ENCODE data around the gene FIBP.
A peak's percentile ranks its signal among the peaks of the same experiment; 100 is the strongest.

Gene FIBP

DNA sequence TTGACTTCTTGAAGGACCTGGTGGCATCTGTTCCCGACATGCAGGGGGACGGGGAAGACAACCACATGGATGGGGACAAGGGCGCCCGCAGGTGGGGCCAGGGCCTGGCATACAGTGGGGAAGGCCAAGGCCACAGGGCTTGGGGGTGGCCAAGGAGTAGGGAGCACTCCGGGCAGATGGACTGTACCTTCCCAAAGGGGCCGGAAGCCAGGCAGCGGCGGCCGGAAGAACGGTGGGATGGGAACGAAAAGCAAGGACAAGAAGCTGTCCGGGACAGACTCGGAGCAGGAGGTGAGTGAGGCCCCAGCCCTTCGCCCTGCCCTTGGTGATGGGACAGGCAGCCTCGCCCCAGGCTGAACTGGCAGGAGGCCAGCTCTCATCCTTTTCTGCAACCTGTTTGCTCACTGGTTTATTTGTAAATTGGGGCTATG, 32.1 kb upstream of the FIBP start:
- H3K4me3 ChIP-seq (ENCODE audit: low read depth, low read length) = peak overlapping the region; percentile 63
- DNase-seq (ENCODE audit: low read depth) = no peak
- TF ChIP-seq, protein P1, sequence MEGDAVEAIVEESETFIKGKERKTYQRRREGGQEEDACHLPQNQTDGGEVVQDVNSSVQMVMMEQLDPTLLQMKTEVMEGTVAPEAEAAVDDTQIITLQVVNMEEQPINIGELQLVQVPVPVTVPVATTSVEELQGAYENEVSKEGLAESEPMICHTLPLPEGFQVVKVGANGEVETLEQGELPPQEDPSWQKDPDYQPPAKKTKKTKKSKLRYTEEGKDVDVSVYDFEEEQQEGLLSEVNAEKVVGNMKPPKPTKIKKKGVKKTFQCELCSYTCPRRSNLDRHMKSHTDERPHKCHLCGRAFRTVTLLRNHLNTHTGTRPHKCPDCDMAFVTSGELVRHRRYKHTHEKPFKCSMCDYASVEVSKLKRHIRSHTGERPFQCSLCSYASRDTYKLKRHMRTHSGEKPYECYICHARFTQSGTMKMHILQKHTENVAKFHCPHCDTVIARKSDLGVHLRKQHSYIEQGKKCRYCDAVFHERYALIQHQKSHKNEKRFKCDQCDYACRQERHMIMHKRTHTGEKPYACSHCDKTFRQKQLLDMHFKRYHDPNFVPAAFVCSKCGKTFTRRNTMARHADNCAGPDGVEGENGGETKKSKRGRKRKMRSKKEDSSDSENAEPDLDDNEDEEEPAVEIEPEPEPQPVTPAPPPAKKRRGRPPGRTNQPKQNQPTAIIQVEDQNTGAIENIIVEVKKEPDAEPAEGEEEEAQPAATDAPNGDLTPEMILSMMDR (IDR thresholded peaks at IDR 0.05; ENCODE audit: low read depth, low read length) = no peak

DNA sequence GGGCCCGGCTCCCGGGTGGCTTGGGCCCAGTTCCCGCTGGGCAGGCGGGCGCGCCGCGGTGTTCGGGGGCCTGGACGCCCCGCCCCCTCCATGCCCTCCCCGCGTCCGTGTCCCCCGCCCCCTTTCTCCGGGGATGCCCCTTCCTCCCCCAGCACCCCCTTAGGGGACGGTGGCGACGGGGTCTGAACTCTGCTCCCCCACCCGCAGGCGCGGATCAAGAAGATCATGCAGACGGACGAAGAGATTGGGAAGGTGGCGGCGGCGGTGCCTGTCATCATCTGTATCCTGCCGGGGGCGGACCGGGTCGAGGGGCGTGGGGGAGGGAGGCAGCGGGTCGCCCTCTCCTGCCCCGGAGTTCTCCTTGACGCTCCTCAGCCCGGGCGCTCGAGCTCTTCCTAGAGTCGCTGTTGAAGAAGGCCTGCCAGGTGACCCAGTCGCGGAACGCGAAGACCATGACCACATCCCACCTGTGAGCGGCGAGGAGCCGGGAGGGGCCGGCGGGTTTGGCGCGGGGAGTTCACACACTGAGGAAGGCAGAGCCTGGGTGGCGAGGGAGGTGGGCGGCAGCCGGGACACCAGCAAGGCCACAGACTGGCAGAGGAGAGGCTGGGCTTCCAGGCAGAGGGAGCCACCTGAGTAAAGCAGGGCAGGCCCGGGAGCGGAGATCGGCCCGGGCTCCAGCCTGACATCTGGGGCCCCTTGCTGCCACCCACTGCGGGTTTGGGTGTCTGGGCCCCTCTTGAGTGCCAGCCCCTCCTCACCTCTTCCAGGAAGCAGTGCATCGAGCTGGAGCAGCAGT, 31.5 kb upstream of the FIBP start:
- H3K4me3 ChIP-seq (ENCODE audit: low read depth, low read length) = peak overlapping the region; percentile 63
- DNase-seq (ENCODE audit: low read depth) = peak; percentile 63
- TF ChIP-seq POLR2A (IDR thresholded peaks at IDR 0.05; ENCODE audit: extremely low read depth, insufficient read length) = no peak
- no peak for TF ChIP-seq MYC (IDR thresholded peaks at IDR 0.05; ENCODE audit: low read depth, low read length)
- TF ChIP-seq, protein P2, sequence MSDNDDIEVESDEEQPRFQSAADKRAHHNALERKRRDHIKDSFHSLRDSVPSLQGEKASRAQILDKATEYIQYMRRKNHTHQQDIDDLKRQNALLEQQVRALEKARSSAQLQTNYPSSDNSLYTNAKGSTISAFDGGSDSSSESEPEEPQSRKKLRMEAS (IDR thresholded peaks at IDR 0.05; ENCODE audit: low read depth, low read length) = no peak
- TF ChIP-seq, protein P1 (IDR thresholded peaks at IDR 0.05; ENCODE audit: low read depth, low read length) = no peak

DNA sequence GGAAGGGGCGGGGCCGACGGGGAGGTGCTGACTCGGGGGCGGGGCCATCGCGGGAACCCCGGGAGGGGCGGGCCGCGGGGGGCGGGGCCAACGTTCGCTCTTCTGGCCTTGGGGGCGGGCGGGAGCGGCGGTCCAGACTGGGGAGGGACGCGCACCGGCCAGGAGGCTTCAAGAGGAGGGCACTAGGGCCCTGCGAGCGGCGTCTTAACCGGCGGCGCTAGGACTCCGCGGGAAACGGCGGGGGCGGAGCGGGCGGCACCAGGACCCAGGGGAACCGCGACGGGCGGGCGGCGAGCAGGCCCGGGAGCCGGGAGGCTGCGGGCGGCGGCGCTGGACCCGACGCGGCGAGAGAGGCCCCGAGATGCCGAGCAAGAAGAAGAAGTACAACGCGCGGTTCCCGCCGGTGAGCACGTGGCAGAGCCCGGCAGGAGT, 30.9 kb upstream of the FIBP start, which contains the start of gene DRAP1:
Gene DRAP1, plus strand, starts transcription at position 286 of the 432 bp plus-strand sequence. Its CDS starts 76 bp downstream, at position 362.
- TF ChIP-seq, protein P1 (IDR thresholded peaks at IDR 0.05; ENCODE audit: low read depth, low read length) = no peak
- TF ChIP-seq MYC (IDR thresholded peaks at IDR 0.05; ENCODE audit: low read depth, low read length) = peak; percentile 89
- TF ChIP-seq, protein P2 (IDR thresholded peaks at IDR 0.05; ENCODE audit: low read depth, low read length) = peak; percentile 80
- TF ChIP-seq POLR2A (IDR thresholded peaks at IDR 0.05; ENCODE audit: extremely low read depth, insufficient read length) = no peak
- H3K4me3 ChIP-seq (ENCODE audit: low read depth, low read length) = peak within 1 kb of the TSS; percentile 89
- peak; percentile 99 for DNase-seq (ENCODE audit: low read depth)

DNA sequence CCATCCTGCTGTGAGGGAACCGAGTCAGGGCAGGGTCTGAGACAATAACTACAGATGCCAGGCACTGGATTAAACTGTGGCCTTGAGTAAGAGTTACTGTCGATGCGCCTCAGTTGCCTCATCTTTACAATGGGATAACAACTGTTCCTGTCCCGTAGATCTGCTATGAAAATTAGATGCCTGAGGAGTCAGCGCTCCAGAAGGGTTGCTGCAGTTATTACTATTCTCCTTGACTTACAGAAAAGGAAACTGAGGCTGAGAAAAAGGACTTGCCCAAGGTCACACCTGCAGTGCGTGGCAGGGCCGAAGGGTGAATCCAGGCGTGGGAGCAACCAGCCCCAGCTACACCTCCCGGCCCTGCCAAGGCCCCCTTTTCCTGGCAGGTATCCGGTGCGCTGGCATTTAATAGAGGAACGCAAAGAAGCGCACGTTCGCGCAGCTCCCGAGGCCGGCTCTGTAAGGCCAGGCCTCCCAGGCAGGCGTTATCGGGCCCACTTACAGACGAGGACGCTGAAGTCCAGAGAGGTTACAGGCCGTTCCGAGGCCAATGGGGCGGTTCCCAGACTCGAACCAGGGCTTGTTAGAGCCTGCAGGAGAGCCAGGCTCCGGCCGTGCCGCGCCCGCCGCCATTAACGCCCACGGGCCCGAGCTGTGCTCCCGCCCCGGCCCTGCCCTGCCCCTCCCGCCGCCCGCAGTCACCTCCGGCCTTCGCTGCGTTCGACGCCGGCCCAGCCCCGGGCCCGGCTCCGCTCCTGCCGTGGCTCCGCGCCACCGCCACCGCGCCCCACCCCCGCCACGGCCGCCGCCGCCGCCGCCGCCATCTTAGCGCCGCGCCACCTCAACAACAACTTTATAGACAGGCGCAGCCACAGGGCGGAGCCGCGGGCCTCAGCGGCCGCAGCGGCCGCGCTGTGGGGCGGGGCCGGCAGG, 30.2 kb upstream of the FIBP start, which contains the start of gene C11orf68:
Gene C11orf68, minus strand, starts transcription at position 852 of the 930 bp plus-strand sequence. Its CDS starts 31 bp downstream, at position 821.
- TF ChIP-seq, protein P2 (IDR thresholded peaks at IDR 0.05; ENCODE audit: low read depth, low read length) = no peak
- TF ChIP-seq, protein P1 (IDR thresholded peaks at IDR 0.05; ENCODE audit: low read depth, low read length) = no peak
- TF ChIP-seq POLR2A (IDR thresholded peaks at IDR 0.05; ENCODE audit: extremely low read depth, insufficient read length) (peak; percentile 28), MYC (IDR thresholded peaks at IDR 0.05; ENCODE audit: low read depth, low read length) (peak; percentile 66)
- DNase-seq (ENCODE audit: low read depth) = peak; percentile 63
- H3K4me3 ChIP-seq (ENCODE audit: low read depth, low read length) = peak within 1 kb of the TSS; percentile 89

DNA sequence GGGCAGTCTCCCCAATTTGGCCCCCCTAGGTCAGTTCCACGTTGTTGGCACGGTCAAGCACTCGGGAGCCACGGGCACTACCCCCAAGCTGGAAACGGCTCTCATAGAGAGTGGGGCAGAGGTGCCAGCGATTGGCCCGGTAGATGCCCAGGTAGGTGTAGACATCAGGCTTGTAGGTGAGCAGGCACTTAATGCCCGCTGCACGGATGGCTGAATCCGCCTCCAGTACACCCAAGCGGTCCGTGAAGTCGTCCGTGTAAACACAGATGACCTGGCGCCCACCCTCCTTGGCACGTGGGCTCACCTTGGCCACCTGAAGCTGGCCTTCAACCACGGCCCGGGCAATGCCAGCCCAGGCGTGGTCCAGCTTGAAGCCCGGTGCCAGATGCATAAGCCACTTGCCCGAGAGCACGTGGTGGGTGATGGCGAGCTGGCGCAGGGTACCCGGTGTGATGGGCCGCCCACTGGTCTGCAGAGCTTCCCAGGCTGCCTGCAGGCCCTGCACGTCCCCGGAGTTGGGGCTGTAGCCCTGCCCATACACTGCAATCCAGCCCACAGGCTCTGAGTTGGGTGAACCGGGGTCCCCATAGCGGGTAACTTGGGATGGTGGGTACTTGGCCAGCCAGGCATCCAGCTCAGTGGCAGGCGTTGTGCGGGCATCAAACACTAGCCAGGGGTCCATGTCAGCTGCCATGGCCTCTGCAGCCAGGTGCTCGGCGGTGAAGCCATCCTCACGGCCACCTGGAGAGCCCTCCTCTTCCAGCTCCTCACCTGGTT, 29.4 kb upstream of the FIBP start:
- peak overlapping the region; percentile 89 for H3K4me3 ChIP-seq (ENCODE audit: low read depth, low read length)
- TF ChIP-seq POLR2A (IDR thresholded peaks at IDR 0.05; ENCODE audit: extremely low read depth, insufficient read length) = no peak
- no peak for TF ChIP-seq MYC (IDR thresholded peaks at IDR 0.05; ENCODE audit: low read depth, low read length)
- no peak for DNase-seq (ENCODE audit: low read depth)
